Ovary (tissue), 9 donors: ENCODE results near the gene KRTAP10-10. TPM values are rescaled to one million over a fixed set of nuclear protein-coding genes. Genes with fewer than 3 reads are reported as not detected.

Experiments
- DNase-seq, 5 donors: peaks; one replicate each; pipeline ENCODE4 v3.0.0-alpha.2; 2019 to 2020
- H3K27ac ChIP-seq, 2 donors: fragments of 200-600 bp; one replicate each; pipeline versions ENCODE4 v1.5.1 to v1.8.0; 2019 to 2022
- H3K27me3 ChIP-seq: fragments of 200-600 bp; one replicate; pipeline ENCODE4 v1.8.0; 2022
- H3K36me3 ChIP-seq: fragments of 200-600 bp; sonication (generic); one replicate; pipeline ENCODE4 v1.5.1; 2019
- H3K4me1 ChIP-seq: one replicate; pipeline ENCODE4 v1.8.1; 2013; ENCODE audit warnings: mild to moderate bottlenecking, moderate library complexity; ENCODE audit not compliant: insufficient read depth
- H3K4me3 ChIP-seq: fragments of 200-600 bp; sonication (generic); one replicate; pipeline ENCODE4 v1.5.1; 2017
- H3K9me3 ChIP-seq, 2 donors: fragments of 200-600 bp in 1 of 2; sonication (generic) in 1 of 2; one replicate each; pipeline versions ENCODE4 v1.5.1 to v1.8.1; 2013 to 2019; ENCODE audit warnings: mild to moderate bottlenecking in 1 of 2, moderate library complexity in 1 of 2
- EP300 ChIP-seq: sonication (generic); formaldehyde crosslinking; IDR thresholded peaks from one replicate; pipeline ENCODE4 v1.6.1; 2017; ENCODE audit warnings: antibody characterized with exemption
- POLR2A ChIP-seq: fragments of 450-650 bp; IDR thresholded peaks from one replicate; pipeline ENCODE4 v1.6.1; 2017; ENCODE audit warnings: antibody characterized with exemption, mild to moderate bottlenecking, moderate library complexity
- WGBS, 3 donors: extraction: QIAGEN DNeasy Blood & Tissue Kit in 1 of 3; methylation state at CpG; one replicate each; pipeline versions ENCODE4 v1.1.5 to v1.1.7; 2013 to 2017; 5-methylcytosine and 5-hydroxymethylcytosine counted together
- intact Hi-C, 4 donors: fragments of 100-400 bp; cut with DNase I; formaldehyde crosslinking; loops; one replicate each; pipeline versions ENCODE4 v1.11.0 to v1.15.1; 2022 to 2023
- polyA plus RNA-seq, 2 donors: library from polyadenylated mRNA; stranded (reverse); fragments of 200-250 nt in 1 of 2; fragments of 350-450 nt in 1 of 2; fragmentation: Illumina TruSeq in 1 of 2; extraction: RNeasy Lipid Tissue Mini Kit (QIAGEN cat#74804) in 1 of 2; gene quantifications; one replicate each; pipeline ENCODE4 v1.2.3, GENCODE V29; 2013 to 2014
- total RNA-seq, 7 donors: library from RNA; depleted of rRNA in 2 of 7; stranded (reverse); fragments of >200 nt in 2 of 7; fragmentation: NEBNext Ultra II Directional in 3 of 7; extraction: Animal tissue kit (Norgen Biotek cat#: 25700) in 3 of 7; gene quantifications; one replicate each; pipeline versions ENCODE4 v1.1.0 to v1.2.4, GENCODE V29; 2016 to 2023
- TF ChIP-seq, protein P1 (sequence below), 3 donors: fragments of 450-650 bp in 2 of 3; fragments of 200-600 bp in 1 of 3; IDR thresholded peaks; one replicate each; pipeline versions ENCODE4 v1.5.1 to v1.8.0; 2016 to 2022; ENCODE audit warnings: antibody characterized with exemption in 3 of 3, mild to moderate bottlenecking in 1 of 3
- donor health status: DM: no; HTN: no; CAD: no; lungs with moderate emphysema.
- donor health status: DM: no; HTN: no; CAD: no.
- donor health status: Bipolar disorder and iron deficiency.
- donor health status: DM: yes; HTN: yes; CAD: no.
- donor health status: DM: no; HTN: no; CAD: no.
- donor health status: DM: yes; HTN: yes; CAD: no.

KRTAP10-10 gene
- total and polyA plus RNA-seq, 9 donors: not detected

DNA sequence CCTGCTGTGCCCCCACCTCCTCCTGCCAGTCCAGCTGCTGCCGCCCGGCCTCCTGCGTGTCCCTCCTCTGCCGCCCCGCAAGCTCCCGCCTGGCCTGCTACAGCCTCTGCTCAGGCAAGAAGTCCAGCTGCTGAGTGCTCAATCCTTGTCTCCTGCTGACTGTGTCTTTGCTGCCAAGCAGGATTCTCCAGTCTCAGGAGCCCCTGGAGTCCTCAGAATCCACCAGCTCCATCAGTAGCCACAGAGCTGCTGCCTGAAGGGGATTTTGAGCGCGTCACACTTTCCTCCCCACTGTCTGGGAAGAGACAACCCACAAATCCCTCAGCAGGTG is 10.0 kb downstream of the KRTAP10-10 start:
- Histone ChIP-seq H3K4me1 (no peaks in the 10 kb centered on the region), H3K27ac (no peak overlapping the region), H3K9me3 (no peaks in the 10 kb centered on the region), H3K27me3 (no peaks in the 10 kb centered on the region), H3K36me3 (no peaks in the 10 kb centered on the region), H3K4me3 (no peak overlapping the region)
- intact Hi-C loops: no loop called here
- no peak for TF ChIP-seq POLR2A
- no peak for TF ChIP-seq EP300
- TF ChIP-seq, protein P1, sequence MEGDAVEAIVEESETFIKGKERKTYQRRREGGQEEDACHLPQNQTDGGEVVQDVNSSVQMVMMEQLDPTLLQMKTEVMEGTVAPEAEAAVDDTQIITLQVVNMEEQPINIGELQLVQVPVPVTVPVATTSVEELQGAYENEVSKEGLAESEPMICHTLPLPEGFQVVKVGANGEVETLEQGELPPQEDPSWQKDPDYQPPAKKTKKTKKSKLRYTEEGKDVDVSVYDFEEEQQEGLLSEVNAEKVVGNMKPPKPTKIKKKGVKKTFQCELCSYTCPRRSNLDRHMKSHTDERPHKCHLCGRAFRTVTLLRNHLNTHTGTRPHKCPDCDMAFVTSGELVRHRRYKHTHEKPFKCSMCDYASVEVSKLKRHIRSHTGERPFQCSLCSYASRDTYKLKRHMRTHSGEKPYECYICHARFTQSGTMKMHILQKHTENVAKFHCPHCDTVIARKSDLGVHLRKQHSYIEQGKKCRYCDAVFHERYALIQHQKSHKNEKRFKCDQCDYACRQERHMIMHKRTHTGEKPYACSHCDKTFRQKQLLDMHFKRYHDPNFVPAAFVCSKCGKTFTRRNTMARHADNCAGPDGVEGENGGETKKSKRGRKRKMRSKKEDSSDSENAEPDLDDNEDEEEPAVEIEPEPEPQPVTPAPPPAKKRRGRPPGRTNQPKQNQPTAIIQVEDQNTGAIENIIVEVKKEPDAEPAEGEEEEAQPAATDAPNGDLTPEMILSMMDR (IDR thresholded peaks at IDR 0.05): no peak
- DNase-seq: no peak
- 37 to 53% (median 51%) methylated on average over 8 of the region's 8 CpGs for WGBS, 3 donors

DNA sequence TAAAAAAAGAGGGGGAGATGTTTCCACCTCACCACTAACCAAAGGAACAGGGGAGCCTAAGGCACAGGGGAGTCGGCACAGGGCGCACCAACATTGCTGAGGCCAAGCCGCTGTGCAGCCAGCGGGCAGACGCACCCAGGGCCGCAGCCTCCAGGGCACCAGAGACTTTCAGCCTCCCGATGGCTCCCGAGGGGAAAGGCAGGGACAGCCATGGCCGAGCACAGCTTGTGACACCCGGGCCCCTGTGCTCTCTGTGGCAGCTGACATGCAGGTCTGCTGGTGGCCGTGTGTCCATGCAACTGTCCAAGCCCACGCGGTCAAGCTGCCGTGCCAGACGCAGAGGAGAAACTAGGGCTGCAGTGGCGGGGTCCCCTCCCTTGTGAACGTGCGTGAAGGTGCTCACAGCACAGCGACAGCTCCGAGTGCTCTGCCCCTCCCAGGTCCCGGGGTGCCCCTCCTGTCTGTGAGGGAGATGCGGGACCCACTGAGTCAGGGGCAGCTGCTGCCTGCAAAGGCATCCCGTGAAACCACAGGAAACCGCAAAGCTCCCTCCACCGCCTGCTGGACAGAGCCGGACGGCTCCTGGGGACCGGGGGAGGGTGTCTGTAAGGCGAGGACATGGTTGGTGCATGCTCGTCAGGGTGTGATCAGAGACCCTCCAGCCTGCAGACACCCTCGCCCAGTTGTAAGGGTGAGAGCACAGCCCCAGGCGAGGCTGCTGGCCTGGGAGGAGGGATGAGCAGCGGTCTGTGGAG is 11.6 kb downstream of the KRTAP10-10 start:
- DNase-seq: no peak
- WGBS, 3 donors: 66 to 72% (median 67%) methylated on average over 25 to 33 of the region's 33 CpGs
- Histone ChIP-seq H3K27ac (no peak overlapping the region), H3K9me3 (no peaks in the 10 kb centered on the region), H3K27me3 (no peaks in the 10 kb centered on the region), H3K4me3 (no peak overlapping the region), H3K4me1 (no peaks in the 10 kb centered on the region), H3K36me3 (no peaks in the 10 kb centered on the region)
- intact Hi-C loops: no loop called here
- TF ChIP-seq EP300: no peak
- no peak for TF ChIP-seq POLR2A
- TF ChIP-seq, protein P1 (IDR thresholded peaks at IDR 0.05): no peak

DNA sequence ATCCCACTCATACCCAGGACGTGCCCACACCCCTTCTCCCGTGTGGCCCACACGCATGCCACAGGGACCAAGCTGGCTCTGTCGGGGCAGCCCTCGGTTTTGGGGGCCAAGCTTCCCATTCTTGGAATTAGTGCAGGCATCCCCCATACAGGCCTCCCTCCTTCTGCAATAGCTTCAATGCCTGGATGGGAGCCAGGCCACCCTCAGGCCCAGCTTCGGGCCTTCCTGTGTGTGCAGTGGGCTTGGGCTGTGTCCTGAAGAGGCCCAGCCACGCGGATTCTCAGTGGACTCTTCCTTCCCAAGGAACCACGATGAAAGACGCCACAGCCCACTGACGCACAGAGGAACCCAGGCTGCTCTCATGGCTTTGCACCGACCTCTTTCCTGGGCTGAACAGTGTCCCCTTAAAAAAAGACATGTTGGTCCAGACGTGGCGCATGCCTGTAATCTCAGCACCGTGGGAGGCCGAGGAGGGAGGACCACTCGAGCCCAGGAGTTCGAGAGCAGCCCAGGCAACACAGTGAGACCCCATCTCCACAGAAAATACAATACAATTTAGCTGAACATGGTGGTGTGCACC is 12.5 kb downstream of the KRTAP10-10 start:
- TF ChIP-seq, protein P1 (IDR thresholded peaks at IDR 0.05): no peak
- TF ChIP-seq EP300 (no peak), POLR2A (no peak)
- Histone ChIP-seq H3K4me3 (no peak overlapping the region), H3K9me3 (no peaks in the 10 kb centered on the region), H3K4me1 (no peaks in the 10 kb centered on the region), H3K27ac (no peak overlapping the region), H3K36me3 (no peaks in the 10 kb centered on the region), H3K27me3 (no peaks in the 10 kb centered on the region)
- DNase-seq: no peak
- intact Hi-C loops: no loop called here
- 74 to 80% (median 76%) methylated on average over 13 to 18 of the region's 18 CpGs for WGBS, 3 donors

DNA sequence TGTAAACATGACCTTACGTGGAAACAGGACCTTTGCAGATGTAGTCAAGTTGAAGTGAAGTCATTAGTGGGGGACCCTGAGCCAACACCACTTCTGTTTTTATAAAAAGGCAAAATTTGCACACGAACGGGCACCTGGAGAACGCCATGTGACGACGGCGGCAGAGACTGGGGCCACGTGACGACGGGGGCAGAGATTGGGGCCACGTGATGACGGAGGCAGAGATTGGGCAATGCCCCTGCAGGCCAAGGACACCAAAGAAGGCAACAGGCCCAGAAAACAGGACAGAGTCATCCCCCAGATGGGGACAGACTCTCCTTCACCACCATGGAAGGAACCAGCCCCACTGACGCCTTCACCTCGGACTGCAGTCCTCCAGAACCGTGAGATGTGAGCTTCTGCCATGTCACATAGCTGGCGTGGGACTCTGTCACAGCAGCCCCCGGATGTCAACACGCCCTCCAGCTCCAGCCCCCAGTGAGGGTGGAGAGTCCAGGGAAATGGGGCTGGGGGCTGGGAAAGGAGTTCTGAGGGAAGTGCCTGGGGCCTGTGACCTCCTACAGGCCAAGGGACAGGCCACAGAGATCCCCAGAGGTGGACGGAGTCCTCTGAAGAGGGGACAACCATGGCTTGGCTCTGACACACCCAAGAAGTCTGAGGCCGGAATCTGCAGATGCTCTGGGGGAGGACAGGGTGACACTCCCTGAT is 13.3 kb downstream of the KRTAP10-10 start:
- TF ChIP-seq POLR2A: no peak
- TF ChIP-seq, protein P1 (IDR thresholded peaks at IDR 0.05): no peak
- TF ChIP-seq EP300: no peak
- no peaks in the 10 kb centered on the region for H3K36me3 ChIP-seq
- H3K27ac ChIP-seq: no peak overlapping the region
- no peak for DNase-seq
- no peaks in the 10 kb centered on the region for H3K9me3 ChIP-seq
- H3K4me1 ChIP-seq: no peaks in the 10 kb centered on the region
- 87 to 90% (median 89%) methylated on average over 20 of the region's 20 CpGs for WGBS, 3 donors
- H3K27me3 ChIP-seq: no peaks in the 10 kb centered on the region
- intact Hi-C loops: no loop called here
- no peak overlapping the region for H3K4me3 ChIP-seq
